ENCODE measurements around the gene NCKAP5. TPM values are rescaled to one million over a fixed set of nuclear protein-coding genes. Genes with fewer than 3 reads are reported as not detected.

Gene NCKAP5
- total and polyA plus RNA-seq, 9 of the 15 experiments (the other 6 are each of a cell fraction or from before 2014, with no cell fraction given): not detected

DNA sequence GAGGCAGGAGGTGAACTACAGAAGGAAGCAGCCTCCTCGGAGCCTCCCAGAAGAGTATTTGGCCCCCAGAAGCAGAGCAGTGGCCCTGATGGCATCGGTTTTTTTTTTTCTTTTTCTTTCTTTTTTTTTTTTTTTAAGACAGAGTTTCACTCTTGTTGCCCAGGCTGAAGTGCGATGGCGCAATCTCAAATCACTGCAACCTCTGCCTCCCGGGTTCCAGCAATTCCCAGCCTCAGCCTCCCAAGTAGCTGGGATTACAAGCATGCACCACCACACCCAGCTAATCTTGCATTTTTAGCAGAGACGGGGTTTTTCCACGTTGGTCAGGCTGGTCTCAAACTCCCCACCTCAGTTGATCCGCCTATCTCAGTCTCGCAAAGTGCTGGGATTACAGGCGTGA, 34.8 kb upstream of the NCKAP5 start:
- Histone ChIP-seq H3K9me3 (replicated peaks; ENCODE audit: control insufficient read depth, insufficient read depth, low read depth, low read length) (no peaks in the 10 kb centered on the region), H3K9ac (ENCODE audit: insufficient read depth in 1 of 2, low read depth in 2 of 2, low read length in 2 of 2) (no peak overlapping the region), H3K4me2 (ENCODE audit: insufficient read depth, low read length) (no peak overlapping the region), H3K79me2 (ENCODE audit: control insufficient read depth, insufficient read depth, low read length) (no peaks in the 10 kb centered on the region), H3K4me1 (replicated peaks in 1 of 2; ENCODE audit: control insufficient read depth in 2 of 2, insufficient read depth in 2 of 2, low read length in 2 of 2) (no peaks in the 10 kb centered on the region), H4K20me1 (replicated peaks; ENCODE audit: control insufficient read depth, insufficient read depth, low read length) (no peaks in the 10 kb centered on the region), H2AFZ (ENCODE audit: low read depth, low read length) (no peak overlapping the region), H3K9me1 (ENCODE audit: control insufficient read depth, insufficient read depth, low read length) (no peaks in the 10 kb centered on the region), H3K27ac (ENCODE audit: extremely low read depth, low read depth, low read length) (no peak overlapping the region), H3K4me3 (no peak overlapping the region), H3K27me3 (ENCODE audit: control insufficient read depth in 2 of 2, insufficient read depth in 2 of 2, low read length in 2 of 2) (peaks cover 3 to 8% of the 10 kb centered on the region in 2 experiments; a peak in 1 of 5 replicates), H3K36me3 (ENCODE audit: control insufficient read depth, insufficient read depth, low read length) (no peaks in the 10 kb centered on the region)
- DNase-seq (ENCODE audit: extremely low read depth in 1 of 4, low spot score in 3 of 4) (no peak), FAIRE-seq (no peak), ATAC-seq (no peak)
- intact Hi-C loops (cut with micrococcal nuclease): no loop called here
- POLR2A ChIA-PET: no interaction called here
- WGBS (ENCODE audit: insufficient coverage, low coverage, missing lambda C conversion rate): 0% methylated on average over 9 of the region's 10 CpGs
- in situ Hi-C loops (cut with MboI): no loop called here
- CTCF ChIA-PET (ENCODE audit: low intra/inter-chr PET ratio): no interaction called here
- BruUV-seq (replicated peaks): no TSS peak
- TF ChIP-seq POLR2AphosphoS2 (IDR thresholded peaks at IDR 0.05; ENCODE audit: low read length) (no peak), SMARCB1 (IDR thresholded peaks at IDR 0.05; ENCODE audit: insufficient read length, low read depth) (no peak), CAMTA2 (CRISPR knock-in tag; conservative IDR thresholded peaks at IDR 0.05) (no peak), CEBPG (CRISPR knock-in tag; IDR thresholded peaks at IDR 0.05) (no peak), CEBPG (tag; conservative IDR thresholded peaks at IDR 0.05 in 1 of 2, IDR thresholded peaks at IDR 0.05 in 1 of 2) (no peak), ZNF165 (CRISPR knock-in tag; IDR thresholded peaks at IDR 0.05; ENCODE audit: borderline replicate concordance) (no peak), FOSL1 (tag; conservative IDR thresholded peaks at IDR 0.05) (no peak), BCOR (IDR thresholded peaks at IDR 0.05) (no peak), ATF1 (CRISPR knock-in tag; IDR thresholded peaks at IDR 0.05) (no peak), ATF1 (tag; IDR thresholded peaks at IDR 0.05) (no peak), RBM22 (IDR thresholded peaks at IDR 0.05; ENCODE audit: low read depth, low read length, poor library complexity, severe bottlenecking) (no peak), PTBP1 (IDR thresholded peaks at IDR 0.05; ENCODE audit: low read depth, low read length) (no peak), MCM5 (IDR thresholded peaks at IDR 0.05; ENCODE audit: low read depth) (no peak)
- TF ChIP-seq, protein P1, sequence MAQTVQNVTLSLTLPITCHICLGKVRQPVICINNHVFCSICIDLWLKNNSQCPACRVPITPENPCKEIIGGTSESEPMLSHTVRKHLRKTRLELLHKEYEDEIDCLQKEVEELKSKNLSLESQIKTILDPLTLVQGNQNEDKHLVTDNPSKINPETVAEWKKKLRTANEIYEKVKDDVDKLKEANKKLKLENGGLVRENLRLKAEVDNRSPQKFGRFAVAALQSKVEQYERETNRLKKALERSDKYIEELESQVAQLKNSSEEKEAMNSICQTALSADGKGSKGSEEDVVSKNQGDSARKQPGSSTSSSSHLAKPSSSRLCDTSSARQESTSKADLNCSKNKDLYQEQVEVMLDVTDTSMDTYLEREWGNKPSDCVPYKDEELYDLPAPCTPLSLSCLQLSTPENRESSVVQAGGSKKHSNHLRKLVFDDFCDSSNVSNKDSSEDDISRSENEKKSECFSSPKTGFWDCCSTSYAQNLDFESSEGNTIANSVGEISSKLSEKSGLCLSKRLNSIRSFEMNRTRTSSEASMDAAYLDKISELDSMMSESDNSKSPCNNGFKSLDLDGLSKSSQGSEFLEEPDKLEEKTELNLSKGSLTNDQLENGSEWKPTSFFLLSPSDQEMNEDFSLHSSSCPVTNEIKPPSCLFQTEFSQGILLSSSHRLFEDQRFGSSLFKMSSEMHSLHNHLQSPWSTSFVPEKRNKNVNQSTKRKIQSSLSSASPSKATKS (CRISPR knock-in tag; IDR thresholded peaks at IDR 0.05): no peak
- TF ChIP-seq, protein P2, sequence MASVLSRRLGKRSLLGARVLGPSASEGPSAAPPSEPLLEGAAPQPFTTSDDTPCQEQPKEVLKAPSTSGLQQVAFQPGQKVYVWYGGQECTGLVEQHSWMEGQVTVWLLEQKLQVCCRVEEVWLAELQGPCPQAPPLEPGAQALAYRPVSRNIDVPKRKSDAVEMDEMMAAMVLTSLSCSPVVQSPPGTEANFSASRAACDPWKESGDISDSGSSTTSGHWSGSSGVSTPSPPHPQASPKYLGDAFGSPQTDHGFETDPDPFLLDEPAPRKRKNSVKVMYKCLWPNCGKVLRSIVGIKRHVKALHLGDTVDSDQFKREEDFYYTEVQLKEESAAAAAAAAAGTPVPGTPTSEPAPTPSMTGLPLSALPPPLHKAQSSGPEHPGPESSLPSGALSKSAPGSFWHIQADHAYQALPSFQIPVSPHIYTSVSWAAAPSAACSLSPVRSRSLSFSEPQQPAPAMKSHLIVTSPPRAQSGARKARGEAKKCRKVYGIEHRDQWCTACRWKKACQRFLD (CRISPR knock-in tag; IDR thresholded peaks at IDR 0.05): no peak
- TF ChIP-seq, protein P3, sequence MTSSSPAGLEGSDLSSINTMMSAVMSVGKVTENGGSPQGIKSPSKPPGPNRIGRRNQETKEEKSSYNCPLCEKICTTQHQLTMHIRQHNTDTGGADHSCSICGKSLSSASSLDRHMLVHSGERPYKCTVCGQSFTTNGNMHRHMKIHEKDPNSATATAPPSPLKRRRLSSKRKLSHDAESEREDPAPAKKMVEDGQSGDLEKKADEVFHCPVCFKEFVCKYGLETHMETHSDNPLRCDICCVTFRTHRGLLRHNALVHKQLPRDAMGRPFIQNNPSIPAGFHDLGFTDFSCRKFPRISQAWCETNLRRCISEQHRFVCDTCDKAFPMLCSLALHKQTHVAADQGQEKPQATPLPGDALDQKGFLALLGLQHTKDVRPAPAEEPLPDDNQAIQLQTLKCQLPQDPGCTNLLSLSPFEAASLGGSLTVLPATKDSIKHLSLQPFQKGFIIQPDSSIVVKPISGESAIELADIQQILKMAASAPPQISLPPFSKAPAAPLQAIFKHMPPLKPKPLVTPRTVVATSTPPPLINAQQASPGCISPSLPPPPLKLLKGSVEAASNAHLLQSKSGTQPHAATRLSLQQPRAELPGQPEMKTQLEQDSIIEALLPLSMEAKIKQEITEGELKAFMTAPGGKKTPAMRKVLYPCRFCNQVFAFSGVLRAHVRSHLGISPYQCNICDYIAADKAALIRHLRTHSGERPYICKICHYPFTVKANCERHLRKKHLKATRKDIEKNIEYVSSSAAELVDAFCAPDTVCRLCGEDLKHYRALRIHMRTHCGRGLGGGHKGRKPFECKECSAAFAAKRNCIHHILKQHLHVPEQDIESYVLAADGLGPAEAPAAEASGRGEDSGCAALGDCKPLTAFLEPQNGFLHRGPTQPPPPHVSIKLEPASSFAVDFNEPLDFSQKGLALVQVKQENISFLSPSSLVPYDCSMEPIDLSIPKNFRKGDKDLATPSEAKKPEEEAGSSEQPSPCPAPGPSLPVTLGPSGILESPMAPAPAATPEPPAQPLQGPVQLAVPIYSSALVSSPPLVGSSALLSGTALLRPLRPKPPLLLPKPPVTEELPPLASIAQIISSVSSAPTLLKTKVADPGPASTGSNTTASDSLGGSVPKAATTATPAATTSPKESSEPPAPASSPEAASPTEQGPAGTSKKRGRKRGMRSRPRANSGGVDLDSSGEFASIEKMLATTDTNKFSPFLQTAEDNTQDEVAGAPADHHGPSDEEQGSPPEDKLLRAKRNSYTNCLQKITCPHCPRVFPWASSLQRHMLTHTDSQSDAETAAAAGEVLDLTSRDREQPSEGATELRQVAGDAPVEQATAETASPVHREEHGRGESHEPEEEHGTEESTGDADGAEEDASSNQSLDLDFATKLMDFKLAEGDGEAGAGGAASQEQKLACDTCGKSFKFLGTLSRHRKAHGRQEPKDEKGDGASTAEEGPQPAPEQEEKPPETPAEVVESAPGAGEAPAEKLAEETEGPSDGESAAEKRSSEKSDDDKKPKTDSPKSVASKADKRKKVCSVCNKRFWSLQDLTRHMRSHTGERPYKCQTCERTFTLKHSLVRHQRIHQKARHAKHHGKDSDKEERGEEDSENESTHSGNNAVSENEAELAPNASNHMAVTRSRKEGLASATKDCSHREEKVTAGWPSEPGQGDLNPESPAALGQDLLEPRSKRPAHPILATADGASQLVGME (CRISPR knock-in tag; IDR thresholded peaks at IDR 0.05): no peak

Data from K562 (cell line).